GM12892 (cell line): Measurements from ENCODE around the gene TBKBP1.
A peak's percentile ranks its signal among the peaks of the same experiment; 100 is the strongest.

Source experiments
- DNase-seq: peaks from one replicate; pipeline ENCODE4 v3.0.0; 2011; ENCODE audit not compliant: insufficient read length
- FAIRE-seq: peaks from 2 replicates; lab custom pipeline; 2011; peaks lifted over from hg19 to GRCh38; lab: Jason Lieb, UNC
- POLR2A ChIP-seq: IDR thresholded peaks from 2 replicates; pipeline ENCODE4 v1.6.1; 2011; ENCODE audit warnings: low read depth, low read length, control low read depth
- POLR2AphosphoS5 ChIP-seq: IDR thresholded peaks from 2 replicates; pipeline ENCODE4 v1.6.1; 2011; ENCODE audit warnings: low read depth, low read length, control low read depth
- TAF1 ChIP-seq: IDR thresholded peaks from 2 replicates; pipeline ENCODE4 v1.6.1; 2011; ENCODE audit warnings: low read depth, mild to moderate bottlenecking, control low read depth, low read length, borderline replicate concordance

The TBKBP1 gene

DNA sequence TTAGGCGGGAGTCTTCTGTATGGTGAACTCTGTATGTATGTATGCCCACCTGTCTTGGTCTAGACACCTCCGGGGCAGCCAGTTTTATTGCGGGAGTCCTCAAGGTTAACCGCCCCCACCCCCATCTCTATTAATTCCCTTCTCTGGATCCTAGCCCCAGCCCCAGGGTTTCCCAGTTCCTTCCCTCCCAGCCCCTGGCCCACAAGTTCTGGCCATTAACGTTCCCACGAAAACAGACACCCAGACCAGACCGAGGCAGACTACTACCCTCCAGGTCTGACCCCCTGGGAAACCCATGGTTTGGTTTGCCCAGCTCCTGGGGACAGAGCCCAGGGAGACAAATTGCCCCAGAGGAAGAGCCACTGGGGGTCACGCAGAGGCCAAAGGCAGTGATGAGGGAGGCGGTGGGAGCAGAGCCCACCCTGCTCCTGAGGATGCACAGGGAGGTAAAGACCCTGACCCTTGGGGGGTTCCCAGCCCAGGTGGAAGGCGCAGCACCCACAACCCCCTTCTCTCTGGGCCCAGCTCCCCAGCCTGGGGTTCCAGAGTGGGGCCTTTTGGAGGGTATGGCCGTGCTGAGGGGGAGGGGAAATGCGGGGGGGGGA is 8.5 kb downstream of the TBKBP1 start:
- TF ChIP-seq POLR2A (no peak), TAF1 (no peak), POLR2AphosphoS5 (no peak)
- FAIRE-seq, result no peak
- DNase-seq, result no peak

DNA sequence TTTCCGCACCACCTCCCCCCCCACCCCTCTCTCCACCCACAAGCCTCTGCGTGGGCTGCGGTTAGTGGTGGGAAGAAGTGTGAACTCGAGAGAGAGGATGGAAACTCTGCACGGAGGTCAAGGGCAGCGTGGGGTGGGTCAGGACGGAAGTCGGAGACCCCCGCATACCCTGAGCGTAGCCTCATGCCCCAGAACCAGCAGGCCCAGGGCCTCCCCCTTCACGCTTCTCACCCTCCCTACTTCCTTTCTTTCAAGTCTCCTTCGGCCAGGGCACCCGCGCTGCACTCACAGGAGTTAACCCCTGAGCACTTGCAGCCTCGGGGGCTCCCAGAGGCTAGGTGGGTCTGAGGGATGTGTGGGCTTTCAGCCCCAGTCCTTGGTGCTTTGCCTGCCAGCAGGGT is 9.2 kb downstream of the TBKBP1 start:
- DNase-seq (no peak), FAIRE-seq (no peak)
- TF ChIP-seq POLR2A (no peak), TAF1 (no peak), POLR2AphosphoS5 (no peak)

DNA sequence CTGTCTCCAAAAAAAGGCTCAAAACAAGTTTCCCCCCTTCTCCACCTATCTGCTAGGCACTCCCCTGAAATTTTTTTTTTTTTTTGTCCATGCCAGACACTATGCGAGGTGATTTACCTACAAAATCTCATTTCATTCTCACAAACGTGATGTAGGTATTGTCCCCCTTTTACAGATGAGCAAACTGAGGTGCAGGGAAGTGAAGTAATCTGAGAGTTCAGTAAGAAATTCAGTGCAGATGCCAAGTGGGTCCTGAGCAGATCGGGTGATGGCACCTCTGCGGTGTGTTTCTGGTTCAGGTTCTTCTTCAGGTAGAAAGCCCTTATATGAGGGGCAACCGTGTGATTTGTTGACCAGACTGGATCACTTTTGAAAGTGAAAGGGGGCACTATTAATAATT is 9.7 kb downstream of the TBKBP1 start:
- TF ChIP-seq POLR2A, result no peak
- TF ChIP-seq TAF1, result no peak
- TF ChIP-seq POLR2AphosphoS5, result no peak
- DNase-seq (no peak), FAIRE-seq (peak; percentile 50)

DNA sequence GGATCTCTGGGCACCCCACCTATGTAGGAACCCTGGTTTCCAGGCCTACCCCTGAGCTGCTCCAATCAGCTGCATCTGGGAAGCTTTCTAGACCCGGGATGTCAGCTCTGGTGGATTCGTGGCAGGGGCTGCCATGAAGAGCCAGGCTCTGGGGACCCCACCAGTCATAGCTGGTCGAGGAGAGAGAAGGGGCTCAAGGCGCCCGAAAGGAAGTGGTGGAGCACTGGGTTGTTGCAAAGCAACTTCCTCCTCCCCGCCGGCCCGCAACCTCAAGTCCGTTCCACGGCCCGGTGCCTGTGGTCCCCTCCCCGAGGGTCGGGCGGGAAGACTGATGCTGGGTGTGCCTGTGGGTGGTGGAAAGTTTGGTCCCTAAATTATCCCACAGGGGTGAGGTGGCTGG is 10.2 kb downstream of the TBKBP1 start:
- FAIRE-seq, result peak; percentile 27

DNA sequence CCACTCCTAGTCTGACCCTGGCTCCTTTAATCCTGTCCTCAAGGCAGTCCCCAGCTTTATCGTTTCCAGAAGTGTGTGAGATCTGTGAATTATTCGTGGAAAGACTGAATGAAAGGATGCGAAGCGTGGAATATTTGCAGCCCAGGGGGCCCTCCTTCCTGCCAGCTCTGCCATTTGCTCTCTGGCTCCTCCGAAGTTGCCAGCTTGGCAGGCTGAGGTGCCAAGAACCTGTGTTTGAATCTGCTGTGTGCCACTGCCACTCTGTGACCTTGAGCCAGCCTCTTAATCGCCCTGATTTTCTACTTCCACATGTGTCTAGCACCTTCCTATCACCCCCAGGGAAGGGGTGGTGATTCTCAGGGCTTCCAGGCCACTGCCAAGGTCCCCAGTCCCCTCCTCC is 10.8 kb downstream of the TBKBP1 start:
- FAIRE-seq (no peak), DNase-seq (no peak)
- TF ChIP-seq TAF1 (no peak), POLR2A (no peak), POLR2AphosphoS5 (no peak)

More for the DNA sequence above, 10.2 kb downstream of the TBKBP1 start:
- TF ChIP-seq POLR2A (no peak), TAF1 (no peak), POLR2AphosphoS5 (no peak)
- no peak for DNase-seq

DNA sequence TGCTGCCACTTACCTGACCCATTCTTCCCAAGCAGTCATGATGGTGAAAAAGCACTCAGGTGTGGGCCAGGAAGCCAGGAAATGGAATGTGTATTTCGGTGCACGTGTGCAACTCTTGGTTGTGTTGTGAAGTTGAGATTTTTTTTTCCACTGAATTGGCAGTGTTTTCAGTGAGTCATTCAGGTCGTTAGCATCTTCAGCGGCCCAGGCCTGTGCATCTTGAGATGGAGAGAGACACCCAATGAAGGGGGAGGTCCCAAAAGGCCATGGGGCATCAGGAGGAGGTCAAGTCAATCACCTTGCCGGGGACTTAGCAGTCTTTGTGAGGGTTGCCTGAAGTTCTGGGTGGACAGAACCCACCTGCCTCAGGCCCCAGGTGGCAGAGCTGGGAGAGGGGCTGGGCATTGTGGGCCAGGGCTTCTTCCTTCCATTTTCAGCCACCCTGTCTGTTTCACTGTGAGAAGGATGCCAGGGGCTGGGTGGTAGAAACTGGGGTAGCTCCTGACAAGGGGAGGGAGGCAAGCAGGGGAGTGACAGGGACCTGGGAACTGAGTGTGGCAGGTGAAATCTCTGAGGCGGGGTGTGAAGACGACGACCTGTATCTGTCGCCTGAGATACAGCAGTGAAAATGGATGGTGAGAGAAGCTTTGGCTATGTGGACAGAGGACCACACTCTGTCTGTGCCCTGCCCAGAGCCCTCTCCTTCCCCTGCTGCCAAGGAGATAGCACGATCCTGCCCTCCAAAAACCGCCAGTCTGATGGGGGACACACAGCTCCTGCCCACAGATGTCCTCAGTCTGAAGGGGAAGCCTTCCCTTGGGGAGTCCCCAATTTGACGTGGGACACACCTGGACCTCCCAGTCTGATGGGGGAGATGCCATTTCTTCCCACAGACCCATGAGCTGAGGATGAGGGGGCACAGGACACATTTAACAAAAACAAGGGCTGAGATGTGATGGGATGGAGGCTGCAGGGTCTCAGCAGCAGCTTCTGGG is 11.9 kb downstream of the TBKBP1 start:
- no peak for DNase-seq
- no peak for FAIRE-seq
- TF ChIP-seq POLR2A, result no peak
- TF ChIP-seq TAF1, result no peak
- no peak for TF ChIP-seq POLR2AphosphoS5

DNA sequence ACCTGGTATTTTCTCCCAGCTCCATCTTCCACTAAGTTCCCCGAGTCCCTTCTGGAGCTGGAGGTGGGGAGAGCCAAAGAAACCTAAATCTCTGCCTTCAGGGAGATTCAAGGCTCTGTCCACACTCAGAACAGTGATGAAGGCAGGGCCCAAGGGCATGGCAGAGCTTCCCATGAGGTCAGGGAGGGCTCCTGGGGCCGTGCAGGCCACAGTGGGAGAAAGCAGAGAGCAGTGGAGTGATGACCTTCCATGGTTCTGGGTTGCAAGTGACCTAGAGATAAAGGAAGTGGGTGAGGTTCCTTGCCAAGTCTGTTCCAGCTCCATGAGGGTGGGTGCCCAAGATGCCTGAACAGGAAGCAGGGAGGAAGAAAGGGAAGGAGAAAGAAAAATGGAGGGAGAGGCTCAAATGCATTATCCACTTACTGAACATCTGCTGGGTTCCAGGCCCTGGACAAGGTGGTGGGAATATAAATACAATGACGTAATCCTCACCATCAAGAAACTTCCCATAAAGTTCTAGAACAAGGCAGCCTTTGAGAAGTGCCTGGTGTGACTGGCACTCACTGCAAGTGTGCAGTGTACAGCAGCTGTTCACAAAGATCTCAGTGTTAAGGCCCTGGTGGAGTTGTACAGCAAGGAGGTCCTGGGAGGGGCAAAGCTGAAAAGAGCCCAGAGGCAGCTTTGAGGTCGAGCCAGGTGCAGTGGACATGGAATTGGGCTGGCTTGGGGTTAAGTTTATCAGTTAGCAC is 13.3 kb downstream of the TBKBP1 start:
- DNase-seq, result no peak
- TF ChIP-seq TAF1, result no peak
- FAIRE-seq, result no peak

DNA sequence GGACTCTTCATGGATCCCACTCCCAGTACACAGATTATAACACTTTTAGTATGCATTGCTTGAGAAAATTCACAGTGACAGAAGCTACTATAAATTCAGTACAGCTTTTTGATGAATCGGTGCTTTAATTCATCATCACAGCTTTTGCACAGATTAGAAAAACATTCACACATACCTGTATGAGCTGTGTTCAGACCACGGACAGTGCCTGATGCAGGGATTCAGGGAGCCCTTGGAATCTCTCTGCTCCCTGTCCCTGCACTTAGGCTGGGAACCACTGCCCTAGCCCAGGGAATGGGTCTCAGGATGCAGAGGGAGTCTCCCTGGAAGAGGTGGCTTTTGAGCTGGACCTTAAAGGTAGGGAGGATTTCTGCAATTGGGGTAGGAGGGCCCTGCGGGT is 13.9 kb downstream of the TBKBP1 start:
- FAIRE-seq, result no peak

DNA sequence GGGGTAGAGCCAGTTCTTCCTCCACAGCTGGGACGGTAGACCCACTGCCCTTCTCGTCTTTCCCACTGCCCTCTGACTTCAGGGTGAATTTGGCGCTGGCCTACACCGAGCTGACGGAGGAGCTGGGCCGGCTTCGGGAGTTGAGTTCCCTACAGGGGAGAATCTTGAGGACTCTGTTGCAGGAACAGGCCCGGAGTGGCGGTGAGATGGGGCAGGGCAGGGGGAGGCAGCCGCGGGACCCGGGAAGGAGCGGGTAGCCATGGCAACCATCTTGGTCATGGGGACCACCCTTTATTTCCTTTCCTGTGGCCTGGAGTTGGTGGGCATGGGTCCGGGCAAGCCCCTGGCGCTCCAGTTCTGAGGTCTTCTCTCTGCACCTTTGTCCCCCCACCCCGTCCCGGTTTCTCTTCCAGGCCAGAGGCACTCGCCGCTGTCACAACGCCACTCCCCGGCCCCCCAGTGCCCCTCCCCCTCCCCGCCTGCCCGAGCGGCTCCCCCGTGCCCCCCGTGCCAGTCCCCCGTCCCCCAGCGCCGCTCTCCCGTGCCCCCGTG is 14.4 kb downstream of the TBKBP1 start:
- TF ChIP-seq TAF1 (no peak), POLR2AphosphoS5 (no peak), POLR2A (no peak)
- no peak for DNase-seq
- no peak for FAIRE-seq

More for the DNA sequence above, 13.9 kb downstream of the TBKBP1 start:
- DNase-seq, result no peak
- TF ChIP-seq POLR2A (no peak), POLR2AphosphoS5 (no peak), TAF1 (no peak)

DNA sequence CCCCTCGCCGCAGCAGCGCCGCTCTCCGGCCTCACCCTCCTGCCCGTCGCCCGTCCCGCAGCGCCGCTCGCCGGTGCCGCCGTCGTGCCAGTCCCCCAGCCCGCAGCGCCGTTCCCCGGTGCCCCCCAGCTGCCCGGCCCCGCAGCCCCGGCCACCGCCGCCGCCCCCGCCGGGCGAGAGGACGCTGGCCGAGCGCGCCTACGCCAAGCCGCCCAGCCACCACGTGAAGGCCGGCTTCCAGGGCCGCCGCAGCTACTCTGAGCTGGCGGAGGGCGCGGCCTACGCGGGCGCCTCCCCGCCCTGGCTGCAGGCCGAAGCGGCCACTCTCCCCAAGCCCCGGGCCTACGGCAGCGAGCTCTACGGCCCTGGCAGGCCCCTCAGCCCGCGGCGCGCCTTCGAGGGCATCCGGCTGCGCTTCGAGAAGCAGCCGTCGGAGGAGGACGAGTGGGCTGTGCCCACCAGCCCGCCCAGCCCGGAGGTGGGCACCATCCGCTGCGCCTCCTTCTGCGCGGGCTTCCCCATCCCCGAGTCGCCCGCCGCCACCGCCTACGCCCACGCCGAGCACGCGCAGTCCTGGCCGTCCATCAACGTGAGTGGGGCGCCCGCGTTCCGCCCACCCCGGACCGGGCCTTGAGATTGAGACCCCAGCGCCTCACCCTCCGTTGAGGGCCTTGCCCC is 15.0 kb downstream of the TBKBP1 start:
- TF ChIP-seq POLR2AphosphoS5, result no peak
- TF ChIP-seq TAF1, result no peak
- no peak for TF ChIP-seq POLR2A
- no peak for FAIRE-seq
- no peak for DNase-seq
